G401 (cell line): Measurements from ENCODE around the gene MFAP3L. TPM values are rescaled to one million over a fixed set of nuclear protein-coding genes. Genes with fewer than 3 reads are reported as not detected.
"Not testable (repeated sequence)": the region's sequence is repeated elsewhere in the genome, so short reads cannot be mapped to it uniquely, and the experiment has no call there.

Source experiments
- DNase-seq: peaks from one replicate; pipeline ENCODE4 v3.0.0-alpha.2; 2015; ENCODE audit warnings: low spot score
- in situ Hi-C: cut with HindIII; loops from 2 replicates; pipeline ENCODE4 v1.10.0; 2016; ENCODE audit warnings: low sequenced_read_pairs, mixed read lengths
- total RNA-seq: library from RNA; depleted of rRNA; stranded (reverse); fragments of >200 nt; shearing (Covaris generic); gene quantifications from 2 replicates; pipeline ENCODE4 v1.2.3, GENCODE V29; 2014; rRNA removed

Gene MFAP3L
- total RNA-seq, 1 experiment from 2014 or later: 1.7 TPM

- in situ Hi-C loops: no loop called here
- no peak for DNase-seq
These were observed 66.9 kb downstream of the MFAP3L start for GRCh38 chr4:169959254-169959653.

GRCh38 chr4:169958629-169959028, 67.6 kb downstream of the MFAP3L start:
- no peak for DNase-seq
- in situ Hi-C loops: no loop called here

GRCh38 chr4:169957785-169958184, 68.4 kb downstream of the MFAP3L start:
- in situ Hi-C loops: no loop called here
- no peak for DNase-seq

- in situ Hi-C loops: no loop called here
- no peak for DNase-seq
These were observed 69.9 kb downstream of the MFAP3L start for GRCh38 chr4:169956091-169956843.

GRCh38 chr4:169955521-169955920, 70.7 kb downstream of the MFAP3L start:
- no peak for DNase-seq
- in situ Hi-C loops: no loop called here

- DNase-seq: no peak
- in situ Hi-C loops: no loop called here
These were observed 73.8 kb downstream of the MFAP3L start for GRCh38 chr4:169952236-169953002.

GRCh38 chr4:169948271-169948670, 77.9 kb downstream of the MFAP3L start:
- DNase-seq: no peak
- in situ Hi-C loops: no loop called here

- DNase-seq: no peak
- in situ Hi-C loops: no loop called here
These were observed 80.6 kb downstream of the MFAP3L start for GRCh38 chr4:169945636-169946035.

- DNase-seq, in situ Hi-C loops: not testable (repeated sequence)
These were observed 82.6 kb downstream of the MFAP3L start for GRCh38 chr4:169943601-169944000.

- in situ Hi-C loops: no loop called here
- DNase-seq: no peak
These were observed 85.1 kb downstream of the MFAP3L start for GRCh38 chr4:169941141-169941540.

GRCh38 chr4:169940460-169940859, 85.7 kb downstream of the MFAP3L start:
- in situ Hi-C loops: no loop called here
- DNase-seq: no peak

Other genes with a start within 250 kb of the MFAP3L start
- gene AADAT, start 63.6 kb upstream of the MFAP3L start, total RNA-seq: 3.8 and 4.7 TPM in 2 replicates